ENCODE data around the gene THTPA.

The THTPA gene

DNA sequence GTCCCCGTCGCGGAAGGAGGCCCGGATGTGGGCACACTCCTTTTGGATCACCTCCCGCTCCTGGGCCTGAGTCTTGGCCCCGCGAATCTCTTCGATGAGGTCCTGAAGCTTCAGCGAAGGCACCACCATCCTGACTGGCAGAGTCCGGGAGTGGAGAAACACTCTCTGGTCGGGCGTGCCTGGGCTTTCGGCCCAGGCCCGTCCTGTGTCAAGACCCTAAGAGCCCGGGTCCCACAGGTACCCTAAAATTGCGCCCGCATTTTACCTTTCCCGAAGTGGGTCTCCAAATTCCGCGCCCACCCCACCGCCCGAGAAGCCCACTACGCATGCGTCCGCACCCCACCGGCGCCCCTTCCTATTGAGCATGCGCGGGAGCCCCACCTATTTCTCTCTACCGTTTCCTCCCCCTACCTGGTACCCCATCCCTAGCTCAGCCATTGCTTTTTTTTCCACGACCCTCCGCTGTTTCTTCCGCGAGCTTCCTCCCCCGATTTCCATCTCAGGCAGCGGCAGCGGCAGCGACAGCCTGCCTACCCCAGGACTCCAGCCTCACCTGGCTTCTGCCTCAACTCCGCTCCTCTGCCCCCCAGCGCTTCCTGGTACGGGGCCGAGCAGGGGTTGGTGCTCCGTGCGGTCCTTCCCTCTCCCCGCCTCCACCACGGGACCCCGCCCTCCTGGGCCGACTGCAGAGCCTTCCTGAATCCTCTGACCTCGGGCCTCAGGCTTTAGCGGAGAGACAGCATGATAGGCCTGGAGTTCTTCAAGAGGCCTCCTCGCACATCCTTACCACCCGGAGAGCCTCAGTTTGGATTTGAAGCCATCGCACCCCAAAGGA is 11.3 kb downstream of the THTPA start, which contains the start of gene AP1G2:
Gene AP1G2 (minus strand): TSS at position 606 of the 835 bp plus-strand sequence. CDS start 477 bp downstream, at position 129.
- DNase-seq (ENCODE audit: low read depth in 2 of 2): peak; percentile 62 to 69

DNA sequence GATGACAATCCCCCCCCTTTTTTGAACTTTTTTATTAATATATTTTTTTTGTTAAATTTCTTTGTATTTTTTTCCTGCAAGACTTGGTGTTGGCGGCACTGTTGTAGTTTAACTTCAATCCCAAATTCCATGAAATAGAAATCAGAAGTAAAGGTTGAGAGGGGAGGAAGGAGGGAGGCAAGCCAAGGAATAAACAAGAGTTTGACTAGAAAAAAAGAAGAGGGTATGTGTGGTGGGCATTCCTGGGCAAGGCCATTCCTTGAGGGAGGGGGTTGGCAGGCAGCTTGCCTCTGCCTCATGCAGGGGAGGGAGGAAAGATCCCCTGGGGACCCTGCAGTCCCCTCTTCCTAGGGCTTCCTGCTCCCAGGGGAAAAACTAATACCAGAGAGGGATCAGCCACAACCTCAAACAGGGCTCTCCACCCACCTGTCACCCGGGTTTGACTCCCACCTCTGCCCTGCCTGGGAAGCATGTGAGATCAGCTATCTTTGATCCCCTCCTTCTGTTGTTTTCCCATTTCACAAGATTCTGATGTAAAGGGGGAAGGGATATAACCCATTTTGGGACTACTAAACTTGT is 12.0 kb downstream of the THTPA start:
- DNase-seq (ENCODE audit: low read depth in 2 of 2): no peak

DNA sequence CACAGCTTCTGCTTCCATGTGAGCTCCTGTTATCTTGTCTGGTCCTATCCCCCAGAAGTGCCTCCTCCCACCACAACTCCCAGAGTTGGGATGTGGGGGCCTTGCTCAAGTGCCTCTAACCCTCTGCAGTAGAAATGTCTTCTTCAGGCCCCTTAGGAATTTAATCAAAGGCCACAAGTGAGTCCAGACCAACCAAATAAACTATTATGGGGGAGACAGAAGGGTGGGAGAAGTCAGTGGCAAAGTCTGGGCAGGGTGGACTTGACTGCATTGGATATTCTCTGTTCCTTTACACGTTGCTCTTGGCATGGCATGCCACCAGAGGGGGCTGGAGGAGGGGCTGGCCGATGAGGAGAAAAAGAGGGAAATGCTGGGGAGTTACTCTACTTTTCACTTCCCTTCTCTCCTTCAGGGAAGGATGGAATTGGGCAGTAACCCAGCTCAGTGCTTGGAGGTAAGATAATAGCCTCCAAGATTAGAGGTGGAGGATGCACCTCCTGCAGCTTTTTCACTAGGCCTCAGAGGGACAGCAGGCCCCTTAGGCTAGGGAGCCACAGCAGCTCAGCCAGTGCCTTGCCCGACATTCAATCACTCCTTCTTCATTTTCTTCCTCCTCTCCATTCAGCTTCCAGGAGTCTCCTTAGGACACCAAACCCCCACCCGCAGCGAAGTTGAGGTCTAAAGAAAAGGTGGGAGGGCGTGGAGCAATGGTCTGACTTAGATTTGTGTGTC is 12.7 kb downstream of the THTPA start:
- no peak for DNase-seq (ENCODE audit: low read depth in 2 of 2)

DNA sequence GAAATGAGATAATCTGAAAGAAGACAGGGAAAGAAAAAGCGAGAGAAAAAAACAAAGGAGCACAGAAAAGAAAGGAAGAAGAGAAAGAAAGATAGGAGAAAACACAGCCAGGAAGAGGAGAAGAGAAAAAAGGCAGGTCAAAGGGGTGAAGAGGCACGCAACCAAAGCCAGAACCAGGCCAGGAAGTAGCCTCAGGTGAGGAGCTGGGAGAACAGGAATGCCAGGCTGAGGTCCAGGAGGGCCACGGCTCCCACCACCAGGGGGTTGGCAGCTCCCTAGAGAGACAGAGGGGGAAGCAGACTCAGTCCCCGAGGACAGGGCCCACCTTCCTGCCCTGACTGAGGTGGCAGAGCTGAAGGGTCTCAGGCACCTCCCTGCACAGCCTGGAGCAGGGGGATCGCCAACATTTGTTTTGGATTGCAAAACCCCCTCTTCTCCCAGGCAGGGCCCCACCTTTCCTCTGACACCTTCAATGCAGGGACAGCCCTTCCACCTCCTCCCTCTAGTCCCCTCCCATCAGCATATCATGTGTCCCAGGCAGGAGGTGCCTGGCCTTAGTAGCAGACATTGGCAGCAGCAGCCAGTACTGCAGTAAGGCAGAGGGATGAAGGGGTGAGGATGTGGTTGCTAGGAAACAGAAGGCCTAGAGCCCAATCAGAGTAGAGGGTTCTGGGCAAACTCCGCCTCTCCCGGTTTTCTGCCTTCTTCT is 13.5 kb downstream of the THTPA start:
- DNase-seq (ENCODE audit: low read depth in 2 of 2): no peak

- no peak for DNase-seq (ENCODE audit: low read depth in 2 of 2)
These were observed 14.9 kb downstream of the THTPA start for GRCh38 chr14:23570806-23571483.

DNA sequence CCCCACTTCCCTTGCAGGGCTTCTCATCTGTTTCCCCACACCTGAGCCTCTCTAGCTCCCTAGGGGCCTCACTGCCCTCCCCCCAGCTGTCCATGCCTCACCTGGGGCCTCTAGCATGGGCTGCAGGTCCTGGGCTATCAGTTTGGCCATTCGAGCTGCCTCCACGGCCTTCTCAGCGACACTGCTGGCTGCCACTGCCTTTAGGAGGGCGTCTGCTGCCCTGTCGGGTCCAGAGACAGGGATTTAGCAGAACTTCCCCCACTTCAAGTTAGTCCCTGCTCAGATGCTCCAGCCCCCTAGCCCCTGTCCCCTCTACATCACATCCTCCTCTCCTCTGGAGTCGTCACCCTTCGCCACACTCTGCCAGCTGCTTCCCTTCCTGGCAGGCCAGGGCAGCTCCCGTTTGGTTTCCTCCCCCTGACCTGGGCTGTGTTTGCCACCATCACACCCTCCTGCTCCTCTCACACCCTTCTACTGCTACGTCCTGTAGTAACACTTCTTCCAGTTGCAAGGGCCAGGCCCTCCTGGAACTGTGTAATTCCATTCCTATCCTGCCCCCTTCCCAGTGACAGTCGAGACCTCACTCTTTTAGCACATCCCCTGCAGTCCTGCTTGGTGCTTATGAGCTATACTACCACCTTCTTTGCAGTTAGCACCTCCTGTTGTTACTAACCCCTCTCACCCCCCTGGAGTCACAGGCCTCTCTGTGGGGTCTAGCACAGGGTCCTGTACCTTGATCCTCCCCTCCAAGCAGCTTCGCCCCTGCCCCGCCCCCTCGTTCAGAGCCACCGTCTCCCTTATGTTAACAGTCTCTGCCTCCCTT is 15.8 kb downstream of the THTPA start:
- DNase-seq (ENCODE audit: low read depth in 2 of 2): no peak

GRCh38 chr14:23572524-23572828 is 16.4 kb downstream of the THTPA start:
- no peak for DNase-seq (ENCODE audit: low read depth in 2 of 2)

GRCh38 chr14:23572836-23573235 is 16.8 kb downstream of the THTPA start:
- no peak for DNase-seq (ENCODE audit: low read depth in 2 of 2)

- no peak for DNase-seq (ENCODE audit: low read depth in 2 of 2)
These were observed 17.4 kb downstream of the THTPA start for GRCh38 chr14:23573384-23574015.

GRCh38 chr14:23577004-23577681 is 21.1 kb downstream of the THTPA start:
- no peak for DNase-seq (ENCODE audit: low read depth in 2 of 2)

GRCh38 chr14:23577710-23578392 is 21.8 kb downstream of the THTPA start:
- no peak for DNase-seq (ENCODE audit: low read depth in 2 of 2)

DNA sequence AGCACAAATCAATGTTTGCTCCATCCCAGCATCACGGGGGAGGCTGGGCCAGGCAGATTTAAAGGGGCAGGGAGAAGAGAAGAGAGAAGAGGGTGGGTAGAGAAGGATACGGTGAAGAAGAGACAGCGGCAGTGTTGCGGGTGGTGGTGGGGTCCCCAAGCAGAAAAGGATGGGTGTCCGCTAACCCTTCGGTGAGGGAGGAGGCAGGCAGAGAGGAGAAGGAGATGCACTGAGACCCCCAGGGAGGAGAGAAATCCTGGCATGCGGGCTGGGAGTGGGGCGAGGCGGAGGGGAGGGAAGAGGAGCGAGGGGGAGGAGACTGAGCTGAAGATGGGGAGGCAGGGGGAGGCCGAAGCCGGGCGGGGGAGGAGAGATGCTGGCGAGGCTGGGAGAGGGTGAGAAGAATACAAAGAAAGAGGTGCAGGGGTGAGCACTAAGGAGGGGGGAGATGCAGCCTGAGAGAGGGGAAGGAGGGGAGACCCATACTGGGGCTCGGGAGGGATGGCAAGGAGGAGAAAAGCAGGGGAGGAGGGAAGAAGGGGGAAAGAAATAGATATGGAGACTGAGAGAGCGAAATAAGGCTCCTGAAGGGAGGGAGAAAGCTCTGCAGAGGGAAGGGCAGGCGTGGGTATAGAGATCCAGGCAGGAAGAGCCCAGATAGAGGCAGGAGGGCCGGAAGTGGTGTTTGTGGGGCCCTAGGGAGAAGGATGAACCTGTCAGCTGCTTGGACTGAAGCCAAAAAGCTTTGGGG is 22.7 kb downstream of the THTPA start, which contains the start of gene JPH4:
Gene JPH4 (minus strand): TSS at position 231 of the 751 bp plus-strand sequence. CDS start 1,337 bp downstream, outside the sequence.
- DNase-seq (ENCODE audit: low read depth in 2 of 2): no peak

GRCh38 chr14:23579311-23579630 is 23.2 kb downstream of the THTPA start:
- no peak for DNase-seq (ENCODE audit: low read depth in 2 of 2)

DNA sequence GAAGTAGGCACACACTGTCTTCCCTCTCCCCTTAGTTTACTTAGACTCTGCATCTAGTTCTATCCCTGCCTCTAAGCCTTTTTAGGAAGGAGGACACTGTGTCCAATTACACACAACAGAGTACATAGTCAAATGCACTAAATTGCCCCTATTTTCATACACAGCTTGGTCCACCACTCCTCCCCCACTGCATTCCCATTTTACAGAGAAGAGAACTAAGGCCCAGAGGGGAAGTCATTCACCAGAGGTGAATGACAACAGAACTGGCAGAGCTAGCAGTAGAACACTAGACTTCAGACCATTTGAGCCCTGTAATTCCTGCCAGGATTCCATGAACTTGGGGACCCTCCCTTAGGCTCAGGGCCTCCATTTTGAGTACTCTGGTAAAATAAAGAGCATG is 23.7 kb downstream of the THTPA start:
- DNase-seq (ENCODE audit: low read depth in 2 of 2): no peak

DNA sequence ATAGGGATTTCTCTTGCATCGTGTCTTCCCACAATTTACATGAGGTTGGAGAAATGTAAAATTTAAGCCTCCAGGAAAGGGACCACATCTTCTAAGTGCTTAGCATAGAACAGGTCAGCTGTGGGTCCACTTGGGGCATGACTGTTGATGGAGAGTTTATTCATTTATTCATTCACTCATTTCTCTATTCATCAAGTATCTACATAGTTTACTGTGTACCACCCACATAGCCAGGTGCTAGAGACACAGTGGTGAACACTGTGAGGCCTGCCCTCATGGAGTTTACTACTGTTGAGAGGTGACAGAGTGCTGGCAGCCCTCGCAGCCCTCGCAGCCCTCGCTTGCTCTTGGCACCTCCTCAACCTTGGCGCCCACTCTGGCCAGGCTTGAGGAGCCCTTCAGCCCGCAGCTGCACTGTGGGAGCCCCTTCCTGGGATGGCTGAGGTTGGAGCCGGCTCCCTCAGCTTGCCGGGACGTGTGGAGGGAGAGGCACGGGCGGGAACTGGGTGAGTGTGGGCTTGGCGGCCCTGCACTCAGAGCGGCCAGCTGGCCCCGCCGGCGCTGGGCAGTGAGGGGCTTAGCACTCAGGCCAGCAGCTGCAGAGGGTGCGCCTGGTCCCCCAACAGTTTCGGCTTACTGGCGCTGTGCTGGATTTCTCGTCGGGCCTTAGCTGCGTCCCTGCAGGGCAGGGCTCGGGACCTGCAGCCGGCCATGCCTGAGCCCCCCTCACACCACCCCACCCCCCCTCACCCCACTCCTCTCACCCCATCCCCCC is 24.3 kb downstream of the THTPA start:
- DNase-seq (ENCODE audit: low read depth in 2 of 2): no peak

DNA sequence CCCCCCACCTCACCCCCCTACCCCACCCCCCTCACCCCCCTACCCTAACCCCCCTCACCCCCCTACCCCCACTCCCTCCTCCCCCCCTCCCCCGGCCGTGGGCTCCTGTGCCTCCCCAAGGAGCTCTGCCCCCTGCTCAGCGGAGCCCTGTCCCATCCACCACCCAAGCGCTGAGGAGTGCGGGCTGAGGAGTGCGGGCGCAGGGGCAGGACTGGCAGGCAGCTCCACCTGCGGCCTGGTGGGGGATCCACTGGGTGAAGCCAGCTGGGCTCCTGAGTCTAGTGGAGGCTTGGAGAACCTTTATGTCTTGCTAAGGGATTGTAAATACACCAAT is 24.8 kb downstream of the THTPA start:
- no peak for DNase-seq (ENCODE audit: low read depth in 2 of 2)

- no peak for DNase-seq (ENCODE audit: low read depth in 2 of 2)
These were observed 27.1 kb downstream of the THTPA start for GRCh38 chr14:23582906-23583760.

All from stimulated activated CD8-positive, alpha-beta memory T cell treated with anti-CD3 and anti-CD28 coated beads, Interleukin-7, amount 100 ng/mL, for 1 hour (primary cell).